SH-SY5Y (cell line): ENCODE data around the gene SLC25A2.

ENCODE experiments used
- GATA2 ChIP-seq: IDR thresholded peaks from 2 replicates; pipeline ENCODE4 v1.6.1; 2011; ENCODE audit warnings: mild to moderate bottlenecking, low read depth, low read length
- GATA3 ChIP-seq: IDR thresholded peaks from 2 replicates; pipeline ENCODE4 v1.6.1; 2011; ENCODE audit warnings: low read depth, mild to moderate bottlenecking, low read length, moderate library complexity

GRCh38 chr5:141306630-141307029 is 2.8 kb upstream of the SLC25A2 start:
- no peak for TF ChIP-seq GATA3
- TF ChIP-seq GATA2 = no peak
